Thymus (tissue), 11 donors: ENCODE results near the gene FSTL5. TPM values are rescaled to one million over a fixed set of nuclear protein-coding genes. Genes with fewer than 3 reads are reported as not detected.

Experiments used
- DNase-seq, 9 donors: peaks; one replicate each; pipeline ENCODE4 v3.0.0-alpha.2; 2013; ENCODE audit warnings: low spot score in 9 of 9, low read depth in 6 of 9, missing footprints in 1 of 9
- H3K27ac ChIP-seq, 2 donors: one replicate each; pipeline ENCODE4 v1.5.1; 2013; ENCODE audit warnings: control low read depth in 1 of 2, low read depth in 1 of 2, low read length in 1 of 2, mild to moderate bottlenecking in 1 of 2, moderate library complexity in 1 of 2
- H3K27me3 ChIP-seq, 2 donors: one replicate each; pipeline ENCODE4 v1.5.1; 2013; ENCODE audit warnings: low read length in 1 of 2; ENCODE audit not compliant: control insufficient read depth in 2 of 2, insufficient read depth in 1 of 2
- H3K36me3 ChIP-seq, 2 donors: one replicate each; pipeline ENCODE4 v1.5.1; 2013; ENCODE audit warnings: low read length in 1 of 2, mild to moderate bottlenecking in 1 of 2, moderate library complexity in 1 of 2; ENCODE audit not compliant: control insufficient read depth in 2 of 2, insufficient read depth in 2 of 2
- H3K4me1 ChIP-seq, 2 donors: one replicate each; pipeline ENCODE4 v1.5.1; 2013; ENCODE audit warnings: low read length in 2 of 2; ENCODE audit not compliant: control insufficient read depth in 2 of 2, insufficient read depth in 2 of 2
- H3K4me3 ChIP-seq, 2 donors: one replicate each; pipeline ENCODE4 v1.5.1; 2013; ENCODE audit warnings: low read length in 2 of 2, control low read depth in 1 of 2, mild to moderate bottlenecking in 1 of 2
- H3K9me3 ChIP-seq, 2 donors: one replicate each; pipeline ENCODE4 v1.5.1; 2013; ENCODE audit warnings: low read length in 1 of 2, mild to moderate bottlenecking in 1 of 2; ENCODE audit not compliant: control insufficient read depth in 2 of 2, insufficient read depth in 1 of 2
- WGBS: extraction: QIAGEN DNeasy Blood & Tissue Kit; methylation state at CpG from one replicate; pipeline ENCODE4 v1.1.7; 2013; 5-methylcytosine and 5-hydroxymethylcytosine counted together
- polyA plus RNA-seq: library from polyadenylated mRNA; stranded (reverse); fragments of 200-250 nt; gene quantifications from one replicate; pipeline ENCODE4 v1.2.3, GENCODE V29; 2013
- total RNA-seq: library from RNA; stranded (reverse); fragments of 120-200 nt; gene quantifications from one replicate; pipeline ENCODE4 v1.2.4, GENCODE V29; 2013
- donor health status: healthy.

FSTL5 gene
- total and polyA plus RNA-seq, 2 donors = 0.05 to 0.07 TPM

GRCh38 chr4:161728929-161729328, 434.9 kb downstream of the FSTL5 start:
- Histone ChIP-seq H3K4me3 (no peak overlapping the region), H3K4me1 (no peaks in the 10 kb centered on the region), H3K27me3 (no peaks in the 10 kb centered on the region), H3K9me3 (no peaks in the 10 kb centered on the region), H3K36me3 (no peaks in the 10 kb centered on the region), H3K27ac (no peak overlapping the region)
- no peak for DNase-seq
- 91% methylated on average over 2 of the region's 2 CpGs for WGBS

GRCh38 chr4:161721947-161722346, 441.9 kb downstream of the FSTL5 start:
- DNase-seq = no peak
- no peaks in the 10 kb centered on the region for H3K36me3 ChIP-seq
- H3K4me1 ChIP-seq = no peaks in the 10 kb centered on the region
- H3K4me3 ChIP-seq = no peak overlapping the region
- H3K9me3 ChIP-seq = no peaks in the 10 kb centered on the region
- H3K27me3 ChIP-seq = no peaks in the 10 kb centered on the region
- H3K27ac ChIP-seq = no peak overlapping the region

- WGBS = 92% methylated on average over 1 of the region's 1 CpG
- H3K4me3 ChIP-seq = no peak overlapping the region
- DNase-seq = no peak
Measured at GRCh38 chr4:161717084-161717483, 446.7 kb downstream of the FSTL5 start.

DNA sequence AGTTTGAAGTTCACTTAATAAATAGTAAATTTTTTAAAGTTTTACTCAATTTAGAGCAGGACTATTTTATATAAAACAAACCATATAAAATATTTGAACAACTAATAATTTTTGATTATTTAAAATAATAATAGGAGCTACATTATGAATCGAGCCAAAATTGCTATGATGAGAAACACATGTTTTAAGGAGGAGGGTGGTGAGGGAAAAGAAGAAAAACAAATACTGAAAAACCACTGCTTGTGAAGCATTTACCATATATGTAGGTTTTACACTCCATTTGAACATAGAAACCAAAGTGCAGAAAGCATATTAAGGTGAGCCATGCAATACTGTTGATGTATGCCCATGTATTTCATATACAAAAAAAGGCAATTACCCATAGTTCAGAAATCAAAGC, 448.9 kb downstream of the FSTL5 start:
- no peaks in the 10 kb centered on the region for H3K4me1 ChIP-seq
- H3K9me3 ChIP-seq = no peaks in the 10 kb centered on the region
- no peaks in the 10 kb centered on the region for H3K27me3 ChIP-seq
- H3K4me3 ChIP-seq = no peak overlapping the region
- H3K36me3 ChIP-seq = no peaks in the 10 kb centered on the region
- DNase-seq = no peak
- H3K27ac ChIP-seq = no peak overlapping the region
- 88% methylated on average over 1 of the region's 1 CpG for WGBS

More at GRCh38 chr4:161717084-161717483, 446.7 kb downstream of the FSTL5 start:
- Histone ChIP-seq H3K27ac (no peak overlapping the region), H3K36me3 (no peaks in the 10 kb centered on the region), H3K4me1 (no peaks in the 10 kb centered on the region), H3K9me3 (no peaks in the 10 kb centered on the region), H3K27me3 (no peaks in the 10 kb centered on the region)

GRCh38 chr4:161714022-161714751, 449.6 kb downstream of the FSTL5 start:
- Histone ChIP-seq H3K9me3 (no peaks in the 10 kb centered on the region), H3K4me3 (no peak overlapping the region), H3K4me1 (no peaks in the 10 kb centered on the region), H3K36me3 (no peaks in the 10 kb centered on the region), H3K27me3 (no peaks in the 10 kb centered on the region), H3K27ac (no peak overlapping the region)
- no peak for DNase-seq
- WGBS = 87% methylated on average over 2 of the region's 2 CpGs

DNA sequence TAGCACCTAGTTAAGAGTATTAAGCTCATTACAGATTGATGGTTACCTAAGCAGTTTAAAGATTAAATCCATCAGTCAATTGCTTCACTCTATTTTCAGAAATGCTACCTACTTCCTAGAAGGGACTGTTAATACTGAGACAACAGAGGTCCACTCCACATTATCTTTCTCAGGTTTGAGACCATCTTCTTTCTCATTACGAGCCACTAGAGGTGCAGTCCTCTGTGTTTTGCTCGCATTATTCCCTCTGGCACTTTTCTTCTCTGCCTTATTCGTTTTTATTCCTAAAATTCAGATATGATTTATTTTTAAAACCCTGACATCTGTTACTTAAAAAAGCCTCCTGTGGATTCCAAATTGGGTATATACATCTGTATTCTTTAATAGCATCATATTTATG, 459.1 kb downstream of the FSTL5 start:
- H3K27me3 ChIP-seq = no peaks in the 10 kb centered on the region
- WGBS = 50% methylated on average over 3 of the region's 3 CpGs
- H3K36me3 ChIP-seq = no peaks in the 10 kb centered on the region
- H3K4me3 ChIP-seq = no peak overlapping the region
- DNase-seq = no peak
- H3K4me1 ChIP-seq = no peaks in the 10 kb centered on the region
- no peaks in the 10 kb centered on the region for H3K9me3 ChIP-seq
- H3K27ac ChIP-seq = no peak overlapping the region

DNA sequence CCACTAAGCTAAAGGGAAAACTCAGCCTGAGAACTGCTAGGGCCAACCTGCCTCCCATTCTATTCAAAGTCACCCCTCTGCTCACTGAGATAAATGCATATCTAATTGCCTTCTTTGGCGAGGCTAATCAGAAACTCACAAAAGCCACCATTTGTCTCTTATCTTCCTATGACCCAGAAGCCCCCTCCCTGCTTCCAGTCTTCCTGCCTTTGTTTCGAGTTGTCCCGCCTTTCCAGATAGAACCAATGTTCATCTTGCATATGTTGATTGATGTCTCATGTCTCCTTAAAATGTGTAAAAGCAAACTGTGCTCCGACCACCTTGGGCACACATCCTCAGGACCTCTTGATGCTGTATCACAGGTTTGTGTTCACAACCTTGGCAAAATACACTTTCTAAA, 459.8 kb downstream of the FSTL5 start:
- Histone ChIP-seq H3K27me3 (no peaks in the 10 kb centered on the region), H3K4me1 (no peaks in the 10 kb centered on the region), H3K27ac (no peak overlapping the region), H3K36me3 (no peaks in the 10 kb centered on the region), H3K4me3 (no peak overlapping the region), H3K9me3 (no peaks in the 10 kb centered on the region)
- DNase-seq = no peak
- 88% methylated on average over 4 of the region's 4 CpGs for WGBS

- H3K36me3 ChIP-seq = no peaks in the 10 kb centered on the region
- 90% methylated on average over 4 of the region's 4 CpGs for WGBS
- H3K9me3 ChIP-seq = no peaks in the 10 kb centered on the region
- no peak overlapping the region for H3K4me3 ChIP-seq
- no peaks in the 10 kb centered on the region for H3K27me3 ChIP-seq
- DNase-seq = no peak
- no peaks in the 10 kb centered on the region for H3K4me1 ChIP-seq
- H3K27ac ChIP-seq = no peak overlapping the region
Measured at GRCh38 chr4:161702287-161702686, 461.5 kb downstream of the FSTL5 start.

DNA sequence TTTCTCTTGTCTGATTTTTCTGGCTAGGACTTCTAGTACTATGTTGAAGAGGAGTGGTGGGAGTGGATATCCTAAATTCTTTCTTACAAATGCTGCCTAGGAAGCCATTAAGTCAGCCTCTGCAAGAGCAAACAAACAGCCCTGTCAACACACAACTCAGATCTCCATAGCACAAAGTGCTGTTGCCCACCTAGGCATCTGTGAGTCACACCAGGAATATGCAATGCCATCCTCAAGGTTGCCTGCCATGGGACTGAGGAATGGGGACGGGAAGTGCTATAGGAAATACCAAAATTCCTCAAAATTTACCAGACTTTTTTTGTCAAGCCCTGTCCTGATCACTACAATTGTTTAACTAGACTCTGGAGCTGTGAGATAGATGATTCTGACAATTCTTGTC, 466.9 kb downstream of the FSTL5 start:
- Histone ChIP-seq H3K27ac (no peak overlapping the region), H3K27me3 (no peaks in the 10 kb centered on the region), H3K36me3 (no peaks in the 10 kb centered on the region), H3K4me1 (no peaks in the 10 kb centered on the region), H3K9me3 (no peaks in the 10 kb centered on the region), H3K4me3 (no peak overlapping the region)
- WGBS = 84% methylated on average over 1 of the region's 1 CpG
- no peak for DNase-seq
